HepG2 (cell line): ENCODE measurements around the gene EIF3J. TPM values are rescaled to one million over a fixed set of nuclear protein-coding genes. Genes with fewer than 3 reads are reported as not detected.
A peak's percentile ranks its signal among the peaks of the same experiment; 100 is the strongest.

ENCODE experiments used
- ATAC-seq: fragments of 200-7000 bp; cut with Tn5 transposase; 3 replicates; pipeline ENCODE4 v1.9.1; 2020; ENCODE audit warnings: mild to moderate bottlenecking, moderate library complexity
- BruUV-seq: library from RNA; stranded (reverse); fragments of 400-500 nt; replicated peaks from 2 replicates; lab custom pipeline; 2021; lab: Mats Ljungman, UMichigan
- CTCF ChIA-PET: fragments of 300-600 bp; formaldehyde crosslinking; extraction: SDS; loops from one replicate; lab custom pipeline; 2021; ENCODE audit warnings: low total read pairs, inconsistent platforms, low intra/inter-chr PET ratio; lab: Yijun Ruan, JAX
- POLR2A ChIA-PET: fragments of 350-600 bp; sonication (Branson Sonifier 250); formaldehyde crosslinking; loops from one replicate; lab custom pipeline; 2020; ENCODE audit warnings: antibody characterized with exemption, inconsistent platforms; lab: Yijun Ruan, JAX
- DNase-seq: peaks from one replicate; pipeline ENCODE4 v3.0.0-alpha.2; 2015; ENCODE audit warnings: low spot score
- FAIRE-seq: peaks from 3 replicates; lab custom pipeline; 2011; peaks lifted over from hg19 to GRCh38; lab: Jason Lieb, UNC
- H2AFZ ChIP-seq: one replicate; pipeline ENCODE4 v1.6.1; 2011; ENCODE audit warnings: low read length, inconsistent platforms
- H3K27ac ChIP-seq: fragments of 300-600 bp; 3 replicates; pipeline ENCODE4 v1.8.0; 2011; ENCODE audit warnings: mixed run types, mild to moderate bottlenecking, mixed read lengths, low read length, inconsistent platforms; ENCODE audit not compliant: insufficient read depth; ENCODE audit errors: extremely low read length
- H3K27me3 ChIP-seq, 2 experiments: fragments of 200-600 bp in 1 of 2; 2 replicates in 1 of 2; 3 replicates in 1 of 2; pipeline versions ENCODE4 v1.6.0 to v1.8.0; 2011; ENCODE audit warnings: low read length in 2 of 2, mild to moderate bottlenecking in 2 of 2, moderate library complexity in 2 of 2, inconsistent platforms in 1 of 2; ENCODE audit not compliant: insufficient read depth in 2 of 2, control insufficient read depth in 1 of 2
- H3K36me3 ChIP-seq, 2 experiments: fragments of 200-600 bp in 1 of 2; replicated peaks in 1 of 2; 2 replicates in 1 of 2; 3 replicates in 1 of 2; pipeline versions ENCODE4 v1.5.1 to v1.8.0; 2011; ENCODE audit warnings: low read length in 2 of 2, inconsistent platforms in 1 of 2; ENCODE audit not compliant: insufficient read depth in 2 of 2, control insufficient read depth in 1 of 2
- H3K4me1 ChIP-seq: 2 replicates; pipeline ENCODE4 v1.5.1; 2012; ENCODE audit warnings: low read length, inconsistent platforms; ENCODE audit not compliant: insufficient read depth
- H3K4me2 ChIP-seq: 2 replicates; pipeline ENCODE4 v1.6.0; 2011; ENCODE audit warnings: low read depth, low read length, inconsistent platforms
- H3K4me3 ChIP-seq, 3 experiments: fragments of 200-600 bp in 1 of 3; sonication (generic), shearing (Covaris generic) in 1 of 3; replicated peaks in 1 of 3; 2 replicates each; pipeline ENCODE4 v1.5.1; 2011 to 2016; ENCODE audit warnings: low read length in 3 of 3, inconsistent platforms in 2 of 3, low read depth in 2 of 3, mild to moderate bottlenecking in 2 of 3, control low read depth in 1 of 3, mixed read lengths in 1 of 3; ENCODE audit not compliant: insufficient read depth in 1 of 3
- H3K79me2 ChIP-seq: one replicate; pipeline ENCODE4 v1.6.1; 2011; ENCODE audit warnings: low read length, inconsistent platforms; ENCODE audit not compliant: insufficient read depth
- H3K9ac ChIP-seq: 2 replicates; pipeline ENCODE4 v1.6.0; 2011; ENCODE audit warnings: mild to moderate bottlenecking, low read depth, low read length, inconsistent platforms; ENCODE audit not compliant: insufficient read depth
- H3K9me3 ChIP-seq: 2 replicates; pipeline ENCODE4 v1.5.1; 2012; ENCODE audit warnings: mild to moderate bottlenecking, low read length
- H4K20me1 ChIP-seq: 2 replicates; pipeline ENCODE4 v1.6.0; 2011; ENCODE audit warnings: inconsistent platforms, mild to moderate bottlenecking, low read length, moderate library complexity; ENCODE audit not compliant: insufficient read depth
- CCDC6 ChIP-seq: sonication (generic); formaldehyde crosslinking; IDR thresholded peaks from 2 replicates; pipeline ENCODE4 v1.8.1; 2022; ENCODE audit warnings: mild to moderate bottlenecking, missing genetic modification reagents, moderate library complexity
- PHB2 ChIP-seq: fragments of 450-650 bp; IDR thresholded peaks from 2 replicates; pipeline ENCODE4 v1.6.1; 2018; ENCODE audit not compliant: partially characterized antibody
- POLR2A ChIP-seq, 2 experiments: IDR thresholded peaks; 2 replicates each; pipeline ENCODE4 v1.6.1; 2011; ENCODE audit warnings: low read depth in 2 of 2, low read length in 2 of 2, mild to moderate bottlenecking in 1 of 2, moderate library complexity in 1 of 2; ENCODE audit not compliant: insufficient read depth in 1 of 2
- POLR2G ChIP-seq: fragments of 200-400 bp; formaldehyde crosslinking; IDR thresholded peaks from 2 replicates; pipeline ENCODE4 v1.6.1; 2018; ENCODE audit warnings: mild to moderate bottlenecking, low read depth, low read length, moderate library complexity
- RBM22 ChIP-seq: fragments of 200-400 bp; formaldehyde crosslinking; optimal IDR thresholded peaks from 2 replicates; pipeline ENCODE3; 2017; ENCODE audit warnings: mild to moderate bottlenecking, low read length, moderate library complexity
- RCOR2 ChIP-seq: IDR thresholded peaks from 2 replicates; pipeline ENCODE4 v1.6.1; 2016; ENCODE audit warnings: missing biosample characterization, missing genetic modification reagents
- REXO4 ChIP-seq: sonication (generic); formaldehyde crosslinking; IDR thresholded peaks from 2 replicates; pipeline ENCODE4 v1.8.0; 2022; ENCODE audit warnings: missing genetic modification reagents, mild to moderate bottlenecking, borderline replicate concordance
- ZNF609 ChIP-seq: sonication (generic); formaldehyde crosslinking; IDR thresholded peaks from 2 replicates; pipeline ENCODE4 v1.4.0; 2020; ENCODE audit warnings: mild to moderate bottlenecking, missing genetic modification reagents, borderline replicate concordance
- ZNF83 ChIP-seq: sonication (generic); formaldehyde crosslinking; IDR thresholded peaks from 2 replicates; pipeline ENCODE4 v1.4.0; 2020; ENCODE audit warnings: missing genetic modification reagents, mild to moderate bottlenecking, borderline replicate concordance
- WGBS: methylation state at CpG from one replicate; pipeline ENCODE4 v1.1.6; 2017; ENCODE audit warnings: low lambda C conversion rate; 5-methylcytosine and 5-hydroxymethylcytosine counted together
- in situ Hi-C: cut with HindIII; loops from 2 replicates; pipeline ENCODE4 v1.10.0; 2017; ENCODE audit warnings: low pct_unique_long_range_greater_than_20kb; ENCODE audit not compliant: extremely low pct_ligation_motif_present
- intact Hi-C: fragments of 100-400 bp; cut with micrococcal nuclease; formaldehyde crosslinking; loops from one replicate; pipeline ENCODE4 v1.10.0; 2022; ENCODE audit not compliant: unreplicated experiment
- polyA plus RNA-seq, 8 experiments: library from polyadenylated mRNA; depleted of rRNA in 3 of 8; stranded (reverse) in 7 of 8; unstranded in 1 of 8; fragments of >200 nt; fragmentation: Illumina TruSeq in 4 of 8; extraction: Trizol in 4 of 8; gene quantifications; 2 replicates each; pipeline versions ENCODE4 v1.2.1 to v1.2.3, GENCODE V29; 2011 to 2016; ENCODE audit warnings: low read depth in 4 of 8, missing spikeins in 1 of 8, mixed read lengths in 1 of 8; ENCODE audit not compliant: insufficient read depth in 1 of 8
- total RNA-seq, 5 experiments: library from RNA; depleted of rRNA; stranded (reverse); fragments of >200 nt; fragmentation: Illumina TruSeq; extraction: Trizol; gene quantifications; 2 replicates each; pipeline ENCODE4 v1.2.3, GENCODE V29; 2016; ENCODE audit warnings: low read depth in 1 of 5

EIF3J gene
- total and polyA plus RNA-seq, 2 of the 13 experiments (the other 11 are each of a cell fraction or from before 2014, with no cell fraction given) = 51.7 to 69.2 TPM

- no peaks in the 10 kb centered on the region for H3K27me3 ChIP-seq
- no peak overlapping the region for H3K9ac ChIP-seq
- DNase-seq = no peak
- no peak overlapping the region for H3K4me2 ChIP-seq
- no peak overlapping the region for H3K27ac ChIP-seq
- peak; percentile 14 for ATAC-seq
- peaks cover 8% of the 10 kb centered on the region for H3K9me3 ChIP-seq
- CTCF ChIA-PET = no interaction called here
- H3K36me3 ChIP-seq = peaks cover 26 to 65% of the 10 kb centered on the region in 2 experiments
- H3K4me1 ChIP-seq = no peaks in the 10 kb centered on the region
- in situ Hi-C loops = no loop called here
- WGBS = 94% methylated on average over 6 of the region's 8 CpGs
- POLR2A ChIA-PET = no interaction called here
- TF ChIP-seq CCDC6 (CRISPR knock-in tag) (0 out of 2 replicates have a peak, but pooled peaks have one; percentile 23), ZNF83 (CRISPR knock-in tag) (no peak), ZNF609 (no peak), POLR2A (IDR thresholded peaks at IDR 0.05; ENCODE audit: insufficient read depth in 1 of 2, low read depth in 2 of 2, low read length in 2 of 2) (peak; percentile 30 to 47; a peak in 2 of 4 replicates), POLR2G (peak; percentile 55), REXO4 (CRISPR knock-in tag) (no peak), PHB2 (no peak), RCOR2 (CRISPR knock-in tag) (no peak), RBM22 (peak; percentile 47)
- intact Hi-C loops = no loop called here
- BruUV-seq = no TSS peak
- H4K20me1 ChIP-seq = no peaks in the 10 kb centered on the region
- no peaks in the 10 kb centered on the region for H3K79me2 ChIP-seq
- H2AFZ ChIP-seq = no peak overlapping the region
- FAIRE-seq = no peak
- H3K4me3 ChIP-seq = no peak overlapping the region
These were observed 28.6 kb downstream of the EIF3J start for GRCh38 chr15:44565387-44566154.
